ENCODE data around the gene IFITM5. TPM values are rescaled to one million over a fixed set of nuclear protein-coding genes. Genes with fewer than 3 reads are reported as not detected.
A peak's percentile ranks its signal among the peaks of the same experiment; 100 is the strongest.

Gene IFITM5
- total RNA-seq, 1 donor from 2014 or later, result not detected

DNA sequence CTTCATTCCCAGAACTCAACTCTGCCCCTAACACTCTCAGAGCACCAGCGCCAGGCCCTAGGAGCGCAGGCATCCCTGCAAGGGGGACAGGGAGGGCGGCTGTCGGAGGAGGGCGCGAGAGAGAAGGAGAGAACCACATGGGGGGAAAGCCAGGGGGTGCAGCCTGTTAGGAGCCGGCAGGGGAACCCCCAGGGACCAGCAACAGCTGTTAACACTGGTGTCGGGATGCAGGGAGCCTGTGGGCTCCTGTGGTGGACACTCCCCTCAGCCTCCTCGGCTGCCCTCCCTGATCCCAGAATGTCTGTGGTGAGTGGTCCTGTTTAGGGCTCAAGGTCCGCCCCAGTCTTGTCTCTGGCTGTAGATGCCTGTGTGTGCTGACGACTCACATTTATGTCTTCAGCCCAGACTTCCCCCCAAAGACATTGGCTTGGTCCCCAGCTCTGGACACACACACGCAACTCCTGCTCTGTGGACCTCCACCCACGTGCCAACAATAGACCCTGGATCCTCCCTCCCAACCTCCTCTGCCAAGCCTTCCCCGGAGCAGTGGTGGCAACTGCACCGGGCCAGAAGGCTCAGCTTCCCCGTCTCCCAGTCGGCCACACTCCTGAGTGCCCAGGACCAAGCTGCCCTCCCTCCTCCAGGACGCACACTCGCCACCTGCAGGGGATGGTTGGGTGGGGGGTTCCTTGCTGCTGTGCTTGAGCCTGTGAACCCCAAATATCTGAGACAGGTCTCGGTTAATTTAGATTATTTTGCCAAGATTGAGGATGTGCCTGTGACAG is 817 bp upstream of the IFITM5 start:
- H3K9me3 Mint-ChIP-seq (ENCODE audit: low read depth), result no peaks in the 10 kb centered on the region
- no peaks in the 10 kb centered on the region for H3K27me3 Mint-ChIP-seq (ENCODE audit: low read depth)
- H3K4me3 Mint-ChIP-seq (ENCODE audit: unreplicated experiment), result no peak overlapping the region
- H3K27ac Mint-ChIP-seq (ENCODE audit: unreplicated experiment), result no peak overlapping the region
- DNase-seq (ENCODE audit: low spot score), result peak; percentile 83
- peaks cover 3% of the 10 kb centered on the region for H3K4me1 Mint-ChIP-seq (ENCODE audit: low read depth)
- no peaks in the 10 kb centered on the region for H3K36me3 Mint-ChIP-seq (ENCODE audit: low read depth)
- TF ChIP-seq, protein P1, sequence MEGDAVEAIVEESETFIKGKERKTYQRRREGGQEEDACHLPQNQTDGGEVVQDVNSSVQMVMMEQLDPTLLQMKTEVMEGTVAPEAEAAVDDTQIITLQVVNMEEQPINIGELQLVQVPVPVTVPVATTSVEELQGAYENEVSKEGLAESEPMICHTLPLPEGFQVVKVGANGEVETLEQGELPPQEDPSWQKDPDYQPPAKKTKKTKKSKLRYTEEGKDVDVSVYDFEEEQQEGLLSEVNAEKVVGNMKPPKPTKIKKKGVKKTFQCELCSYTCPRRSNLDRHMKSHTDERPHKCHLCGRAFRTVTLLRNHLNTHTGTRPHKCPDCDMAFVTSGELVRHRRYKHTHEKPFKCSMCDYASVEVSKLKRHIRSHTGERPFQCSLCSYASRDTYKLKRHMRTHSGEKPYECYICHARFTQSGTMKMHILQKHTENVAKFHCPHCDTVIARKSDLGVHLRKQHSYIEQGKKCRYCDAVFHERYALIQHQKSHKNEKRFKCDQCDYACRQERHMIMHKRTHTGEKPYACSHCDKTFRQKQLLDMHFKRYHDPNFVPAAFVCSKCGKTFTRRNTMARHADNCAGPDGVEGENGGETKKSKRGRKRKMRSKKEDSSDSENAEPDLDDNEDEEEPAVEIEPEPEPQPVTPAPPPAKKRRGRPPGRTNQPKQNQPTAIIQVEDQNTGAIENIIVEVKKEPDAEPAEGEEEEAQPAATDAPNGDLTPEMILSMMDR (IDR thresholded peaks at IDR 0.05), result no peak

DNA sequence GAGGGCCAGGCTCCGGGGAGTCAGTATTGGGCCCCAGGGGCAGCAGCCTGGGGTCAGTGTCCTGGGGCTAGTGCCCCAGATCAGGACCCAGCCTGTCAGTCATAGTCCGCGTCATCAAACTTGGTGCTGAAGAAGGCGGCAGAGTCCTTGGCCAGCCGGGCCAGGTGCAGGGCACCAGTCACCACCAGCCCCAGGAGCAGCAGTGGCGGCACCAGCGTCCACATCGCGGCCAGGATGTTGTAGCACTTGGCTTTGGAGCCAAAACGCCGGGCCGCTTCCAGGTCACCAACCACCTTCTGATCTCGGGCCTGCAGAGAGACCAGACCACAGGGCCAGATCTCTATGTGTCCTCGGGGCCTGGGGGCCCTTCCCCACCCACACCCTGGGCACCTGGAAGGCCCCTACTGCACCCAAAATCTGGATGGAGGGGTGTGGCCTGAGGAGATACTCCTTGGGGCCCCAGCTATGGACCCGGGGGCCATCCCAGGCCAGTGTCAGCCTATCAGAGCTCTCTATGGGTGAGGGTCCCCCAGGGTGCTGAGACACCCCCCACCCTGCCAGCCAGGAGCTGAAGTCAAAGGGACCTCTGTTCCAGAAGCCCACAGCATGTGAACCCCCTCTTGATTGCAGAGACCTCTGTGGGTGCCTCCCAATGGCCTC is 790 bp downstream of the IFITM5 start:
- Mint-ChIP-seq H3K4me1 (ENCODE audit: low read depth) (no peaks in the 10 kb centered on the region), H3K9me3 (ENCODE audit: low read depth) (no peaks in the 10 kb centered on the region), H3K36me3 (ENCODE audit: low read depth) (peaks cover 2% of the 10 kb centered on the region), H3K27ac (ENCODE audit: unreplicated experiment) (no peak overlapping the region), H3K4me3 (ENCODE audit: unreplicated experiment) (no peak overlapping the region), H3K27me3 (ENCODE audit: low read depth) (no peaks in the 10 kb centered on the region)
- TF ChIP-seq, protein P1 (IDR thresholded peaks at IDR 0.05), result no peak
- DNase-seq (ENCODE audit: low spot score), result peak; percentile 72

DNA sequence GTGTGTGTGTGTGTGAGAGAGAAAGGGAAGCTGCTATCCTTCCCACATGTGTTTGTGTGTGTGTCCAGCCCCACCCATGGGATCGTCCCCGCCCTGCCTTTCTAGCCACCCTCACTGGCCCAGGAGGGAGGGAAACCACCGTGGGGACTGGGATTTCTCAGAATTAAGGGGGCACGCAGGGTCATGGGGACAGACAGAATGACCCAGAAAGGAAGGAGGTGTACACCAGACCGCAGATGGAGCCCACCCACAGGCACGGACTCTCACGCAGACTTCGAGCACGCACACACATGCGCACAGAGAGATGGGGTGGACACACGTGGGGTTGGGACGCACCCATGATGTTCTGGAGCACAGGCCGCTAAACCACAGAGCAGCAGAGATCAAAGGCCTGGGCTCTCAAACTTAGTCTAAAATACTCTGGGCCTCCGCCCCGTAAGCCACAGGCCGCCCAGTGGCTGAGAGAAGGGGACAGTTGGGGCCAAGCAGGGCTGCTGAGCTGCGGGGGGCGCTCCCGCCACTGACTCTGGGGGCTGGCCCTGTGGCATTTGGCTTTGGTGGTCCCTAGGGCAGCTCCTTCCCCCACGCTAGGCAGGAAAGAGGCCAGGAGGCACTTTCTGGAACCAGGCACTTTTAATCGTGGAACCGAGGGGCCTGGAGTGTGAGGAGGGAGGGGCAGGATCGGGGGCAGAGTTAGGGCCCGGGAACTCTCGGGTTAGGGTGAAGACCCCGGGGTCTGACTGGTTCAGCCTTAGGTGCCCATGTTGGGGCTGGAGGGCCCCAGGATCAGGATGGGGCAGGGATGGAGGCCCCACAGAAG is 1.5 kb downstream of the IFITM5 start:
- H3K4me1 Mint-ChIP-seq (ENCODE audit: low read depth), result no peaks in the 10 kb centered on the region
- DNase-seq (ENCODE audit: low spot score), result peak; percentile 58
- H3K4me3 Mint-ChIP-seq (ENCODE audit: unreplicated experiment), result no peak overlapping the region
- peaks cover 3% of the 10 kb centered on the region for H3K36me3 Mint-ChIP-seq (ENCODE audit: low read depth)
- TF ChIP-seq, protein P1 (IDR thresholded peaks at IDR 0.05), result no peak
- no peaks in the 10 kb centered on the region for H3K9me3 Mint-ChIP-seq (ENCODE audit: low read depth)
- no peak overlapping the region for H3K27ac Mint-ChIP-seq (ENCODE audit: unreplicated experiment)
- no peaks in the 10 kb centered on the region for H3K27me3 Mint-ChIP-seq (ENCODE audit: low read depth)

DNA sequence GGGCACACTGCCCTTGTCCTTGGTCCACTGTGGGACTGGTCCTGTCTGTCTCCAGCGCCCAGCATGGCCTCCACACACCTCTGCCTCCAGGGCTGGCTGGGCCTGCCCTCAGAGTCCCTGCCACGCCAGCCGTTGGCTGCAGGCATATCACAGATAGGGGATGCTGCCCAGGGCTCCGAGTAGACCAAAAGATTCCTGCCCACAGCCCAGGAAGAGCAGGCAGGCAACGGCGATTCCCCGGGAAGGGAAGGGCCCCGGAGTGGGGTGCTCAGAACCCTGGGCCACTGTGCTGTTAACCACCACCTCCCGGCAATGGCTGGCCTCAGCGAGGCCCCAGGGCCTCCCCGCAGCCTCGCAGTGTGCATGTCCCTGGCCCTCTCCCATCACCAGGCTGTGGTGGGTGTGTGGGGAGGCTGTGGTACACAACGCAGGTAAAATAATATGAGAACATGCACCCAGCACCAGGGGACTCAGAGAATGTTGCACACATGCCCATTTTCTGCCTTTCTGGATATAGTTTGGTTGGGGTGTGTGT is 2.2 kb downstream of the IFITM5 start:
- H3K27me3 Mint-ChIP-seq (ENCODE audit: low read depth), result no peaks in the 10 kb centered on the region
- DNase-seq (ENCODE audit: low spot score), result peak; percentile 75
- TF ChIP-seq, protein P1 (IDR thresholded peaks at IDR 0.05), result no peak
- no peak overlapping the region for H3K4me3 Mint-ChIP-seq (ENCODE audit: unreplicated experiment)
- no peaks in the 10 kb centered on the region for H3K9me3 Mint-ChIP-seq (ENCODE audit: low read depth)
- H3K36me3 Mint-ChIP-seq (ENCODE audit: low read depth), result peaks cover 3% of the 10 kb centered on the region
- no peak overlapping the region for H3K27ac Mint-ChIP-seq (ENCODE audit: unreplicated experiment)
- H3K4me1 Mint-ChIP-seq (ENCODE audit: low read depth), result no peaks in the 10 kb centered on the region

Data from chondrocyte (in vitro differentiated cells).